Smooth muscle cell (in vitro differentiated cells): ENCODE measurements around the gene KCND1. TPM values are rescaled to one million over a fixed set of nuclear protein-coding genes. Genes with fewer than 3 reads are reported as not detected.
A peak's percentile ranks its signal among the peaks of the same experiment; 100 is the strongest.

Experiments used
- DNase-seq: peaks from one replicate; lab custom pipeline; 2025; ENCODE audit not compliant: unreplicated experiment; lab: John Stamatoyannopoulos, UW
- H2AFZ ChIP-seq: fragments of 200-600 bp; sonication (generic); 2 replicates; pipeline ENCODE4 v1.6.0; 2016; ENCODE audit warnings: antibody characterized with exemption, low read depth, mild to moderate bottlenecking
- H3F3A ChIP-seq: fragments of 200-600 bp; sonication (generic); 2 replicates; pipeline ENCODE4 v1.6.0; 2017; ENCODE audit warnings: antibody characterized with exemption, low read depth
- H3K27ac ChIP-seq: fragments of 200-600 bp; sonication (generic); 2 replicates; pipeline ENCODE4 v1.5.1; 2016; ENCODE audit warnings: low read depth, mild to moderate bottlenecking
- H3K27me3 ChIP-seq: fragments of 200-600 bp; sonication (generic); 2 replicates; pipeline ENCODE4 v1.6.1; 2016; ENCODE audit warnings: low read depth, mild to moderate bottlenecking
- H3K36me3 ChIP-seq: fragments of 200-600 bp; sonication (generic); 2 replicates; pipeline ENCODE4 v1.5.1; 2016; ENCODE audit warnings: low read depth
- H3K4me1 ChIP-seq: fragments of 200-600 bp; sonication (generic); 2 replicates; pipeline ENCODE4 v1.5.1; 2016; ENCODE audit warnings: low read depth
- H3K4me2 ChIP-seq: fragments of 200-600 bp; sonication (generic); 2 replicates; pipeline ENCODE4 v1.6.0; 2016; ENCODE audit warnings: mild to moderate bottlenecking
- H3K4me3 ChIP-seq: fragments of 200-600 bp; sonication (generic); 2 replicates; pipeline ENCODE4 v1.5.1; 2016; ENCODE audit warnings: mild to moderate bottlenecking
- H3K79me2 ChIP-seq: fragments of 200-600 bp; sonication (generic); 2 replicates; pipeline ENCODE4 v1.6.0; 2016; ENCODE audit warnings: low read depth, mild to moderate bottlenecking
- H3K9ac ChIP-seq: fragments of 200-600 bp; sonication (generic); 2 replicates; pipeline ENCODE4 v1.6.0; 2016; ENCODE audit warnings: low read depth
- H3K9me3 ChIP-seq: fragments of 200-600 bp; sonication (generic); replicated peaks from 2 replicates; pipeline ENCODE4 v1.5.1; 2016; ENCODE audit warnings: low read depth
- H4K20me1 ChIP-seq: fragments of 200-600 bp; sonication (generic); 2 replicates; pipeline ENCODE4 v1.6.0; 2016; ENCODE audit warnings: low read depth
- CTCF ChIP-seq: fragments of 200-600 bp; sonication (generic); IDR thresholded peaks from 2 replicates; pipeline ENCODE4 v1.5.1; 2017; ENCODE audit warnings: borderline replicate concordance, mild to moderate bottlenecking, antibody characterized with exemption; ENCODE audit not compliant: insufficient read depth, poor library complexity, severe bottlenecking
- WGBS: methylation state at CpG from one replicate; pipeline ENCODE4 v1.1.7; 2016; ENCODE audit warnings: low lambda C conversion rate; 5-methylcytosine and 5-hydroxymethylcytosine counted together
- polyA plus RNA-seq: library from polyadenylated mRNA; unstranded; fragments of >200 nt; fragmentation: Nextera tagmentation; extraction: Ambion mirVana; gene quantifications from 2 replicates; pipeline ENCODE4 v1.2.1, GENCODE V29; 2016
- small RNA-seq: library from RNA; depleted of rRNA; stranded (forward); fragments of <200 nt; gene quantifications from one replicate; pipeline ENCODE3, GENCODE V24; 2014
- total RNA-seq: library from RNA; depleted of rRNA; stranded (reverse); fragments of >200 nt; gene quantifications from 2 replicates; pipeline ENCODE4 v1.2.3, GENCODE V29; 2014

Gene KCND1
- total and polyA plus RNA-seq, 2 experiments from 2014 or later: 0.94 to 3.3 TPM

GRCh38 chrX:48914593-48915493 is 56.8 kb downstream of the KCND1 start:
- DNase-seq: no peak
- WGBS: 89% methylated on average over 13 of the region's 13 CpGs
- Histone ChIP-seq H3K79me2 (peaks cover 16% of the 10 kb centered on the region), H4K20me1 (no peaks in the 10 kb centered on the region), H3K9me3 (no peaks in the 10 kb centered on the region), H3K27me3 (no peaks in the 10 kb centered on the region), H3F3A (no peaks in the 10 kb centered on the region), H3K4me1 (peaks cover 7% of the 10 kb centered on the region), H3K9ac (no peak overlapping the region), H3K27ac (no peak overlapping the region), H3K4me2 (no peak overlapping the region), H2AFZ (no peak overlapping the region), H3K4me3 (no peak overlapping the region), H3K36me3 (no peaks in the 10 kb centered on the region)
- TF ChIP-seq CTCF: no peak

- H4K20me1 ChIP-seq: peaks cover 5% of the 10 kb centered on the region
Measured at GRCh38 chrX:48913605-48914366, 57.9 kb downstream of the KCND1 start.

GRCh38 chrX:48911412-48912182 is 60.0 kb downstream of the KCND1 start, which contains the start of gene SLC35A2:
Gene SLC35A2 (minus strand): TSS chrX:48911646. CDS start chrX:48911636, 10 bp downstream.
- Histone ChIP-seq H3K79me2 (peaks cover 32% of the 10 kb centered on the region), H3K36me3 (no peaks in the 10 kb centered on the region), H3K4me2 (peak within 1 kb of the TSS; percentile 93), H3K4me1 (peaks cover 3% of the 10 kb centered on the region), H2AFZ (peak within 1 kb of the TSS; percentile 61), H3K9ac (peak within 1 kb of the TSS; percentile 94), H3F3A (no peaks in the 10 kb centered on the region), H3K9me3 (no peaks in the 10 kb centered on the region), H3K27me3 (no peaks in the 10 kb centered on the region), H4K20me1 (peaks cover 18% of the 10 kb centered on the region), H3K4me3 (peak within 1 kb of the TSS; percentile 68), H3K27ac (peak within 1 kb of the TSS; percentile 86)
- peak; percentile 35 for DNase-seq
- TF ChIP-seq CTCF: no peak
- WGBS: 40% methylated on average over 60 of the region's 60 CpGs

More at GRCh38 chrX:48913605-48914366, 57.9 kb downstream of the KCND1 start:
- TF ChIP-seq CTCF: no peak
- H3K9me3 ChIP-seq: no peaks in the 10 kb centered on the region
- peaks cover 26% of the 10 kb centered on the region for H3K79me2 ChIP-seq
- H3K36me3 ChIP-seq: no peaks in the 10 kb centered on the region
- 89% methylated on average over 5 of the region's 5 CpGs for WGBS
- no peak overlapping the region for H3K27ac ChIP-seq
- H3K4me1 ChIP-seq: peaks cover 3% of the 10 kb centered on the region
- H2AFZ ChIP-seq: no peak overlapping the region
- H3F3A ChIP-seq: no peaks in the 10 kb centered on the region
- no peak overlapping the region for H3K4me2 ChIP-seq
- H3K9ac ChIP-seq: no peak overlapping the region
- DNase-seq: no peak
- H3K27me3 ChIP-seq: no peaks in the 10 kb centered on the region
- H3K4me3 ChIP-seq: no peak overlapping the region

Small RNA genes lying within 50 kb of the gene (small RNA-seq; reads per million reads assigned to genes)
- not detected for gene RNU6-722P

Other genes starting within 250 kb of the KCND1 start
- gene GLOD5, start 210.1 kb downstream of the KCND1 start, total RNA-seq: not detected in 2 replicates
- not detected in 2 replicates for gene GLOD5, start 210.1 kb downstream of the KCND1 start, polyA plus RNA-seq
- gene GATA1, start 185.3 kb downstream of the KCND1 start, total RNA-seq: not detected in 2 replicates
- gene GATA1, start 185.3 kb downstream of the KCND1 start, polyA plus RNA-seq: not detected in 2 replicates
- 46.0 and 76.1 TPM in 2 replicates for gene HDAC6, start 169.8 kb downstream of the KCND1 start, total RNA-seq
- gene HDAC6, start 169.8 kb downstream of the KCND1 start, polyA plus RNA-seq: 68.9 and 71.3 TPM in 2 replicates
- not detected in 2 replicates for gene ERAS, start 145.3 kb downstream of the KCND1 start, total RNA-seq
- not detected in 2 replicates for gene ERAS, start 145.3 kb downstream of the KCND1 start, polyA plus RNA-seq
- 7.8 and 11.6 TPM in 2 replicates for gene PCSK1N, start 136.2 kb downstream of the KCND1 start, total RNA-seq
- gene PCSK1N, start 136.2 kb downstream of the KCND1 start, polyA plus RNA-seq: 14.4 and 51.9 TPM in 2 replicates
- gene TIMM17B, start 74.1 kb downstream of the KCND1 start, total RNA-seq: 68.6 and 78.8 TPM in 2 replicates
- gene TIMM17B, start 74.1 kb downstream of the KCND1 start, polyA plus RNA-seq: 134 and 141 TPM in 2 replicates
- 17.0 and 20.6 TPM in 2 replicates for gene PQBP1, start 73.9 kb downstream of the KCND1 start, total RNA-seq
- 46.7 and 48.2 TPM in 2 replicates for gene PQBP1, start 73.9 kb downstream of the KCND1 start, polyA plus RNA-seq
- gene SLC35A2, start 60.2 kb downstream of the KCND1 start, total RNA-seq: 72.0 and 73.3 TPM in 2 replicates
- 98.2 and 99.9 TPM in 2 replicates for gene SLC35A2, start 60.2 kb downstream of the KCND1 start, polyA plus RNA-seq
- gene PIM2, start 52.8 kb downstream of the KCND1 start, total RNA-seq: 7.6 and 9.4 TPM in 2 replicates
- gene PIM2, start 52.8 kb downstream of the KCND1 start, polyA plus RNA-seq: 7.4 and 8.7 TPM in 2 replicates
- 30.7 and 36.1 TPM in 2 replicates for gene OTUD5, start 14.2 kb downstream of the KCND1 start, total RNA-seq
- 55.1 and 62.1 TPM in 2 replicates for gene OTUD5, start 14.2 kb downstream of the KCND1 start, polyA plus RNA-seq
- 10.0 and 13.9 TPM in 2 replicates for gene GRIPAP1, start 30.4 kb upstream of the KCND1 start, total RNA-seq
- 14.9 and 20.2 TPM in 2 replicates for gene GRIPAP1, start 30.4 kb upstream of the KCND1 start, polyA plus RNA-seq
- 23.6 and 27.0 TPM in 2 replicates for gene TFE3, start 71.5 kb upstream of the KCND1 start, total RNA-seq
- gene TFE3, start 71.5 kb upstream of the KCND1 start, polyA plus RNA-seq: 35.2 and 40.7 TPM in 2 replicates
- gene CCDC120, start 87.2 kb upstream of the KCND1 start, total RNA-seq: 1.3 and 2.0 TPM in 2 replicates
- 5.4 and 9.9 TPM in 2 replicates for gene CCDC120, start 87.2 kb upstream of the KCND1 start, polyA plus RNA-seq
- 21.3 and 43.6 TPM in 2 replicates for gene PRAF2, start 102.2 kb upstream of the KCND1 start, total RNA-seq
- gene PRAF2, start 102.2 kb upstream of the KCND1 start, polyA plus RNA-seq: 134 and 143 TPM in 2 replicates
- gene WDR45, start 108.0 kb upstream of the KCND1 start, total RNA-seq: 31.4 and 39.6 TPM in 2 replicates
- 38.9 and 49.1 TPM in 2 replicates for gene WDR45, start 108.0 kb upstream of the KCND1 start, polyA plus RNA-seq
- gene GPKOW, start 151.9 kb upstream of the KCND1 start, total RNA-seq: 15.5 and 28.0 TPM in 2 replicates
- gene GPKOW, start 151.9 kb upstream of the KCND1 start, polyA plus RNA-seq: 32.0 and 32.4 TPM in 2 replicates
- gene MAGIX, start 190.9 kb upstream of the KCND1 start, total RNA-seq: 0.45 and 1.3 TPM in 2 replicates
- 3.8 and 6.9 TPM in 2 replicates for gene MAGIX, start 190.9 kb upstream of the KCND1 start, polyA plus RNA-seq
- 114 and 190 TPM in 2 replicates for gene PLP2, start 200.1 kb upstream of the KCND1 start, total RNA-seq
- gene PLP2, start 200.1 kb upstream of the KCND1 start, polyA plus RNA-seq: 237 and 295 TPM in 2 replicates
- 3.5 and 11.3 TPM in 2 replicates for gene PRICKLE3, start 214.5 kb upstream of the KCND1 start, total RNA-seq
- gene PRICKLE3, start 214.5 kb upstream of the KCND1 start, polyA plus RNA-seq: 11.5 and 14.5 TPM in 2 replicates
- not detected in 2 replicates for gene SYP, start 228.3 kb upstream of the KCND1 start, total RNA-seq
- gene SYP, start 228.3 kb upstream of the KCND1 start, polyA plus RNA-seq: 0.28 TPM in 1 of 2 replicates, not detected in the other